Placental epithelial cell (primary cell): ENCODE data around the gene TPO. TPM values are rescaled to one million over a fixed set of nuclear protein-coding genes. Genes with fewer than 3 reads are reported as not detected.

Experiments used
- total RNA-seq: library from RNA; depleted of rRNA; stranded (reverse); fragments of >200 nt; gene quantifications from 2 replicates; pipeline ENCODE4 v1.2.3, GENCODE V29; 2012

The TPO gene
- total RNA-seq: not detected in 2 replicates

GRCh38 chr2:1413156-1413710, at the start of gene TPO:
Gene TPO (plus strand): TSS chr2:1413463. CDS start chr2:1414409, 946 bp downstream.

